ENCODE measurements around the gene AK5.

DNA sequence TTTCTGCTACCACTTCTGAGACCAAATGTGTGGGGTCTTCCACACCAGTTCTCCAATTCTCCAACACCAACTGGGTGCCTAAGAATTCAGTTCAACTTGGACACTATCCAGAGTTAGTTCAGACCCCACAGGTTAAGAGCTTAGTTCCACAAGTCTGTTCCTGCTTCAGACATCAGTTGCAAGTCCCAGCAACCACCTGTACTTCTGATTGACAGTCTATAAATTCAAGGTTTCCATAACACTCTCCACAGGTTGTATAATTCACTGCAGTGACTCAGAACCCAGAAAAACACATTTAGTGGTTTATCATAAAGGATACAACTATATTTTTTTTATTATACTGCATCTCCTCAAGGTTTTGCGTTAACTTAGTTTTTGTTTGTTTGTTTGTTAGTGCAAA is 18.7 kb downstream of the AK5 start:
- TF ChIP-seq, protein P1, sequence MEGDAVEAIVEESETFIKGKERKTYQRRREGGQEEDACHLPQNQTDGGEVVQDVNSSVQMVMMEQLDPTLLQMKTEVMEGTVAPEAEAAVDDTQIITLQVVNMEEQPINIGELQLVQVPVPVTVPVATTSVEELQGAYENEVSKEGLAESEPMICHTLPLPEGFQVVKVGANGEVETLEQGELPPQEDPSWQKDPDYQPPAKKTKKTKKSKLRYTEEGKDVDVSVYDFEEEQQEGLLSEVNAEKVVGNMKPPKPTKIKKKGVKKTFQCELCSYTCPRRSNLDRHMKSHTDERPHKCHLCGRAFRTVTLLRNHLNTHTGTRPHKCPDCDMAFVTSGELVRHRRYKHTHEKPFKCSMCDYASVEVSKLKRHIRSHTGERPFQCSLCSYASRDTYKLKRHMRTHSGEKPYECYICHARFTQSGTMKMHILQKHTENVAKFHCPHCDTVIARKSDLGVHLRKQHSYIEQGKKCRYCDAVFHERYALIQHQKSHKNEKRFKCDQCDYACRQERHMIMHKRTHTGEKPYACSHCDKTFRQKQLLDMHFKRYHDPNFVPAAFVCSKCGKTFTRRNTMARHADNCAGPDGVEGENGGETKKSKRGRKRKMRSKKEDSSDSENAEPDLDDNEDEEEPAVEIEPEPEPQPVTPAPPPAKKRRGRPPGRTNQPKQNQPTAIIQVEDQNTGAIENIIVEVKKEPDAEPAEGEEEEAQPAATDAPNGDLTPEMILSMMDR (IDR thresholded peaks at IDR 0.05): no peak
- no peak for TF ChIP-seq EP300 (IDR thresholded peaks at IDR 0.05)

Measured in tibial nerve (tissue), 4 donors.